Measurements from ENCODE around the gene SMOC1.
"Not testable (repeated sequence)": the region's sequence is repeated elsewhere in the genome, so short reads cannot be mapped to it uniquely, and the experiment has no call there.

Gene SMOC1

GRCh38 chr14:69901113-69901951 is 22.1 kb downstream of the SMOC1 start:
- no peak for DNase-seq (ENCODE audit: low read depth)

- DNase-seq (ENCODE audit: low read depth), result not testable (repeated sequence)
Observed at GRCh38 chr14:69903046-69903445, 23.8 kb downstream of the SMOC1 start.

GRCh38 chr14:69904246-69904645 is 25.0 kb downstream of the SMOC1 start:
- DNase-seq (ENCODE audit: low read depth), result no peak

GRCh38 chr14:69906201-69906600 is 27.0 kb downstream of the SMOC1 start:
- no peak for DNase-seq (ENCODE audit: low read depth)

- DNase-seq (ENCODE audit: low read depth), result no peak
Observed at GRCh38 chr14:69909826-69910550, 30.8 kb downstream of the SMOC1 start.

GRCh38 chr14:69910871-69911270 is 31.7 kb downstream of the SMOC1 start:
- DNase-seq (ENCODE audit: low read depth), result no peak

GRCh38 chr14:69913686-69914085 is 34.5 kb downstream of the SMOC1 start:
- no peak for DNase-seq (ENCODE audit: low read depth)

- no peak for DNase-seq (ENCODE audit: low read depth)
Observed at GRCh38 chr14:69916396-69916795, 37.2 kb downstream of the SMOC1 start.

- no peak for DNase-seq (ENCODE audit: low read depth)
Observed at GRCh38 chr14:69917287-69917686, 38.1 kb downstream of the SMOC1 start.

GRCh38 chr14:69919815-69920214 is 40.6 kb downstream of the SMOC1 start:
- DNase-seq (ENCODE audit: low read depth), result no peak

GRCh38 chr14:69921052-69921451 is 41.8 kb downstream of the SMOC1 start:
- no peak for DNase-seq (ENCODE audit: low read depth)

GRCh38 chr14:69922198-69922597 is 43.0 kb downstream of the SMOC1 start:
- no peak for DNase-seq (ENCODE audit: low read depth)

GRCh38 chr14:69924201-69924600 is 45.0 kb downstream of the SMOC1 start:
- DNase-seq (ENCODE audit: low read depth), result no peak

GRCh38 chr14:69928111-69928523 is 48.9 kb downstream of the SMOC1 start:
- DNase-seq (ENCODE audit: low read depth), result no peak

- no peak for DNase-seq (ENCODE audit: low read depth)
Observed at GRCh38 chr14:69930780-69931379, 51.7 kb downstream of the SMOC1 start.

GRCh38 chr14:69931960-69932359 is 52.7 kb downstream of the SMOC1 start:
- no peak for DNase-seq (ENCODE audit: low read depth)

GRCh38 chr14:69932391-69932790 is 53.2 kb downstream of the SMOC1 start:
- no peak for DNase-seq (ENCODE audit: low read depth)

- DNase-seq (ENCODE audit: low read depth), result no peak
Observed at GRCh38 chr14:69933623-69934275, 54.5 kb downstream of the SMOC1 start.

GRCh38 chr14:69937367-69938081 is 58.3 kb downstream of the SMOC1 start:
- no peak for DNase-seq (ENCODE audit: low read depth)

GRCh38 chr14:69938751-69939150 is 59.5 kb downstream of the SMOC1 start:
- no peak for DNase-seq (ENCODE audit: low read depth)

Data from stimulated activated CD8-positive, alpha-beta memory T cell treated with anti-CD3 and anti-CD28 coated beads, Interleukin-12 subunit alpha, Interleukin-12 subunit beta, amount 100 ng/mL, for 4 hours (primary cell).